Spinal cord (tissue), 10 donors: ENCODE data around the gene DISP2. TPM values are rescaled to one million over a fixed set of nuclear protein-coding genes. Genes with fewer than 3 reads are reported as not detected.
A peak's percentile ranks its signal among the peaks of the same experiment; 100 is the strongest.

ENCODE experiments used
- DNase-seq, 6 donors: peaks; one replicate each; pipeline versions ENCODE4 v3.0.0 to v3.0.0-alpha.2; 2013 to 2015; ENCODE audit warnings: low spot score in 6 of 6, low read depth in 4 of 6
- H3K27ac ChIP-seq: one replicate; pipeline ENCODE4 v1.5.1; 2013; ENCODE audit warnings: low read depth, low read length, control low read depth
- H3K27me3 ChIP-seq: one replicate; pipeline ENCODE4 v1.6.1; 2013; ENCODE audit warnings: low read length; ENCODE audit not compliant: control insufficient read depth, insufficient read depth
- H3K36me3 ChIP-seq: one replicate; pipeline ENCODE4 v1.6.1; 2013; ENCODE audit warnings: low read length; ENCODE audit not compliant: control insufficient read depth, insufficient read depth
- H3K4me1 ChIP-seq: one replicate; pipeline ENCODE4 v1.6.1; 2013; ENCODE audit warnings: low read length; ENCODE audit not compliant: control insufficient read depth, insufficient read depth
- H3K4me3 ChIP-seq: one replicate; pipeline ENCODE4 v1.5.1; 2013; ENCODE audit warnings: low read depth, low read length, control low read depth
- H3K9me3 ChIP-seq: one replicate; pipeline ENCODE4 v1.6.1; 2013; ENCODE audit warnings: low read length; ENCODE audit not compliant: control insufficient read depth, insufficient read depth
- WGBS: methylation state at CpG from one replicate; pipeline ENCODE4 v1.1.5; 2013; ENCODE audit warnings: missing lambda C conversion rate; ENCODE audit not compliant: insufficient coverage; 5-methylcytosine and 5-hydroxymethylcytosine counted together
- polyA plus RNA-seq, 2 donors: library from polyadenylated mRNA; unstranded; fragments of 120-200 nt; gene quantifications; one replicate each; pipeline ENCODE4 v1.2.1, GENCODE V29; 2013; ENCODE audit not compliant: insufficient read length in 2 of 2
- total RNA-seq, 2 donors: library from RNA; depleted of rRNA in 1 of 2; stranded (reverse); fragments of 120-200 nt in 1 of 2; fragments of >200 nt in 1 of 2; gene quantifications; one replicate each; pipeline versions ENCODE4 v1.2.3 to v1.2.4, GENCODE V29; 2013 to 2014
- donor health status: healthy.

The DISP2 gene
- total and polyA plus RNA-seq, 4 donors, result 7.8 to 43.8 (median 20.9) TPM

DNA sequence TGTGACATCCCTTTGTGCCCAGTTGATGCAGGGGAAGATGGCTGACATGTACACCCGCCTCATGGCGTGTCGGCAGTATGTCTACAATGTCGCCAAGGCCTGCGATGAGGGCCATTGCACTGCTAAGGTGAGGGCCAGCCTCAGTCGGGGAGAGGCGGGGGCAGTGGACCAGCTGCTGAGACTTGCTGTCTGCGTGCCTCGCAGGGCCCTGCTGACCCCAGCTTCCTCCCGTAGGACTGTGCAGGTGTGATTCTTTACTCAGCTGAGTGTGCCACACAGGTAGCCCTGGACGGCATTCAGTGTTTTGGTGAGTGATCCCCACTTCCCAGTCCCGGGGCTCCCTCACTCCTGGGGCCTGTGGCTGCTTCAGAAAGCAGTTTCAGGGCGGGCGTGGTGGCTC, 58.0 kb downstream of the DISP2 start:
- no peak overlapping the region for H3K27ac ChIP-seq
- 95% methylated on average over 12 of the region's 14 CpGs for WGBS

DNA sequence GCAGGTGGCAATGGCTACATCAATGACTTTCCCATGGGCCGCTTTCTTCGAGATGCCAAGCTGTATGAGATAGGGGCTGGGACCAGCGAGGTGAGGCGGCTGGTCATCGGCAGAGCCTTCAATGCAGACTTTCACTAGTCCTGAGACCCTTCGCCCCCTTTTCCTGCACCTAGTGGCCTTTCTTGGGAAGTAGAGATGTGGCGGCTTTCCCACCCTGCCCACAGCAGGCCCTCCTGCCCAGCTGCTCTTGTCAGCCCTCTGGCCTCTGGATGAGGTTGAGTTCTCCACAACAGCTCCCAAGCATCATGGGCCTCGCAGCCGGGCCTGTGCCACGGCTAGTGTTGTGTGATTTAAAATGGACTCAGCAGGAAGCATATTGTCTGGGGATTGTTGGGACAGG, 60.1 kb downstream of the DISP2 start:
- no peak for DNase-seq
- Histone ChIP-seq H3K27ac (no peak overlapping the region), H3K4me3 (no peak overlapping the region), H3K4me1 (peaks cover 6% of the 10 kb centered on the region), H3K36me3 (peaks cover 52% of the 10 kb centered on the region), H3K27me3 (no peaks in the 10 kb centered on the region), H3K9me3 (no peaks in the 10 kb centered on the region)
- 93% methylated on average over 7 of the region's 10 CpGs for WGBS

More for the DNA sequence above, 58.0 kb downstream of the DISP2 start:
- Histone ChIP-seq H3K4me1 (no peaks in the 10 kb centered on the region), H3K27me3 (no peaks in the 10 kb centered on the region), H3K36me3 (peaks cover 71% of the 10 kb centered on the region), H3K9me3 (no peaks in the 10 kb centered on the region), H3K4me3 (no peak overlapping the region)
- no peak for DNase-seq

DNA sequence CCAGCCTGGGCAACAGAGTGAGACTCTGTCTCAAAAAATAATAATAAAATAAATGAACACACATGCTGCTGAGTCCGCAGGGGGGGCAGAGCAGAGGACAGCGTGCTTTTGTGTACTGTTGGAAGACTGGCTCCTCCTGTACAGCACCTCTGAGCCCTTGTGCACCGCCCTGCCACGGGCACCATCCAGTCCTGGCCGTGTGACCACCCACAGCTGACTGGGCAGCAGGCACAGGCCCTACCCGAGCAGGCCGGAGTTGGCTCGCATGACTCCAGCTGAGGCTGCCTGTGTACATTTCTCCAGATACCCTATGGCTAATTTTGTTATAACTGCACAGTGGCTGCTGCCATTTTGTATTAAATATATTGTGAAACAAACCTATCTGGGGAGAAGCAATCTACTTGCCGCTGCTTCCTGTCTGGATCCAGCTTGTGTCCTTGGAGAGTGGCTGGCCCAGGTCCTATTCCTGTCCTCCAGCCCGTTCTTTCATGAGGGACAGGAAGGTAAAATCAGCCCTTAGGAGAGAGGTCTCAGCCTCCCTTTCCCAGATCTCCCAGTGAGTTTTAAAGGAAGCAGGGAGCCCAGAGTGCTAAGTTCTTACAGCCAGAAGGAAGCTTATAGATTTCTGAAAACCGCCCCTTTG, 62.2 kb downstream of the DISP2 start:
- no peaks in the 10 kb centered on the region for H3K27me3 ChIP-seq
- H3K36me3 ChIP-seq, result peaks cover 35% of the 10 kb centered on the region
- DNase-seq, result no peak
- peaks cover 6% of the 10 kb centered on the region for H3K4me1 ChIP-seq
- H3K4me3 ChIP-seq, result no peak overlapping the region
- 81% methylated on average over 6 of the region's 11 CpGs for WGBS
- no peaks in the 10 kb centered on the region for H3K9me3 ChIP-seq
- H3K27ac ChIP-seq, result no peak overlapping the region

DNA sequence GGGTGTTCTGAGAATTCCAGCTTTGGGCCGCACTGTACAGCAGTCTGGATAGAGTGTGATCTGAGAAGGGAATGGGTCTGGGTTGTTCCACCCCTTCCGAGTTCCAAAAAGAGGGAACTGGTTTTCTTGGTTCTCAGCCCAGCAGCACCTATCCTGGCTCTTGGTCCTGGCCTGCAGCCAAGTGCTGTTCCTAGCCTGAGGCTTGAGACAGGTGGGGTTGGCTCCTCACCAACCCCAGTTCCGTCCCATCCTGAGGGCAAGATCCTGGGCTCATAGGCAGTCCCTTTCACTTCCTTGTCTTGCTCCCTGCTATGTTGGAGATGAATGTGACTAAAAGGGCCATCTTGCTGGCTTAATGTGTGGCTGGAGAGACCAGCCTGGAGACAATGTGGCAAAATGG, 62.8 kb downstream of the DISP2 start:
- no peak for DNase-seq
- no peaks in the 10 kb centered on the region for H3K9me3 ChIP-seq
- H3K4me3 ChIP-seq, result no peak overlapping the region
- WGBS, result 50% methylated on average over 1 of the region's 3 CpGs
- no peak overlapping the region for H3K27ac ChIP-seq
- no peaks in the 10 kb centered on the region for H3K27me3 ChIP-seq
- H3K36me3 ChIP-seq, result peaks cover 29% of the 10 kb centered on the region
- H3K4me1 ChIP-seq, result peaks cover 6% of the 10 kb centered on the region

DNA sequence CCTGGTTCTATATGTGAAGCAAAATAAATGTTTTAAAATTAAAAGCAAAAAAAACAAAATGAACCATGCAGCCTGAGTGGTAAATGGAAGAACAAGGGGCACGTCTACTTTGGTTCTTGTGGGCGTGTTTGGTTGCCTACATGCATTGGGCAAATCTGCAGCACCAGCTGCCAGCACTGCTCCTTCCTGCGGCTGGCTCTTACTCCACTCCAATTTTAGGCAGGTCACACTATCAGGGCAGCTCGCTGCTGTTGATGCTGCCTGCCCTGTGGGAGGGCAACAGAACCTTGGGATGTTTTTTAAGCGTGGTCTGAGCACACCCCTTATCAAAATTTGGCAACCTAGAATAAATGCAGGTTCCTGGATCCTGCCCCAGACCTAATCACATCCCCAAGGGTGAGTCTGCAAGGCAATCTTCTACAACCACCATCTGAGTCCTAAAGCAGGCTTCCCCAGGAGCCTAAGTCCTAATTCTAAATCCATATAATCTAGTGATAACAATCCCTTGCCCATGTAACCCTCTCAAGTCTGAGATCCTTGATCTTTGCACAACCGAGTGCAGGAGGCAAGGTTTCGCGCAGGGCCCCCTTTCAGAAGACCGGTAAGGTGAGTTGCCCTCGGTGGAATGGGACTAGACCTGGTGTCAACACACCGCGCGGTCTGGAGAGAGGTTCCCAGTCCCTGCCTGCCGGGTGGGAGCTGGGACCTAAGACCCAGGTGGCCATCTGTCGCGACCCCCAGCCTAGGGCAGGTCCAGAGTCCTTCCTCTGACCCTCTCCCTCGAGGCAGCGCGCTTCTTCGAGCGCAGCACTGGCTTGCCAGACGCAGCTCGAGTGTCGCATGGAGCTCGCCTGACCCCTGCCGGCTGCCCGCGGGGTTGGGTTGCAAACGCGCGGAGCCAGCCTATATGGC, 63.5 kb downstream of the DISP2 start:
- Histone ChIP-seq H3K4me3 (no peak overlapping the region), H3K4me1 (peaks cover 6% of the 10 kb centered on the region), H3K27ac (no peak overlapping the region), H3K27me3 (no peaks in the 10 kb centered on the region), H3K9me3 (no peaks in the 10 kb centered on the region), H3K36me3 (peaks cover 22% of the 10 kb centered on the region)
- 12% methylated on average over 30 of the region's 31 CpGs for WGBS
- DNase-seq, result peak in 4 of 6 donors; percentile 46 to 87 (median 70)

DNA sequence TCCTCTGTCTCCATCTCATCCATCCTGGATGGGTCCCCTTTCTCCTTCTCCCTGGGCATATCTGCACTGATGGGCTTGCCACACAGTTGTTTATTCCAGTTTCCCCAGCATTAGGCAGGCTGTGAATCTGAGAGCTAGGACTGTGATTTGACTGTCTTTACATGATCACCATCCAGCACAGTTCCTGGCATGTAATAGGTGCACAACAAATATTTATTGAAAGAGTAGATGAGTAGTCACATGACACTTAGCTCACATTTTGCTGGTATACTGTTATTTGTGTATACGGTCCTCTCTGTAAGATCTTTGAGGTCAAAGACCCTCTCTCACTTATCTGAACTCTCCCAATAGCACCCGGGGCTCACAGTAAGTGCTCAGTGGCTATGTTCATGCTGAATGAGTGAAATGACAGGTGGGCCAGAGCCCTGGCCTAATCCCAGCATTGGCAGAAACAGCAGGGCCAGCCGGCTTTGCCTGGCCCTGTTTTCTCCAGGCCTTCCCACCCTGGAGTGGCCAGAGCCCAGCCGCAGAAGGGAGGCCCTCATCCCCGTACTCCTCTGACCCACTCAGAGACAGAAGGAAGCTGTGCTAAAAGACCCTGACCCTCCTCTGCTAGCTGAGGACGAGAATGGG, 66.6 kb downstream of the DISP2 start:
- Histone ChIP-seq H3K9me3 (no peaks in the 10 kb centered on the region), H3K36me3 (peaks cover 9% of the 10 kb centered on the region), H3K27me3 (no peaks in the 10 kb centered on the region), H3K27ac (no peak overlapping the region), H3K4me3 (no peak overlapping the region), H3K4me1 (peaks cover 9% of the 10 kb centered on the region)
- WGBS, result 94% methylated on average over 2 of the region's 6 CpGs
- DNase-seq, result no peak

DNA sequence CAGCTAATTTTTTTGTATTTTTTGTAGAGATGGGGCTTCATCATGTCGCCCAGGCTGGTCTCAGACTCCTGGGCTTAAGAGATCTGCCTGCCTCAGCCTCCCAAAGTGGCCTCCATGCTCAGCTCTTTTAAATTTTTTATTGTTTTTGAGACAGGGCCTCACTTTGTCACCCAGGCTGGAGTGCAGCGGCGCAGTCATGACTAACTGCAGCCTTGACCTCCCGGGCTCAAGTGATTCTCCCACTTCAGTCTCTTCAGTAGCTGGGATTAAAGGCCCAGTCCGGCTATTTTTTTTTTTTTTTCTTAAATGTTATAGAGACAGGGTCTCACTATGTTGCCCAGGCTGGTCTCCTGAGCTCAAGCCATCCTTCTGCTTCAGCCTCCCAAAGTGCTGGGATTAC, 67.7 kb downstream of the DISP2 start:
- WGBS, result 86% methylated on average over 1 of the region's 5 CpGs
- H3K4me3 ChIP-seq, result no peak overlapping the region
- H3K27me3 ChIP-seq, result peaks cover 2% of the 10 kb centered on the region
- no peaks in the 10 kb centered on the region for H3K9me3 ChIP-seq
- no peak overlapping the region for H3K27ac ChIP-seq
- peaks cover 5% of the 10 kb centered on the region for H3K36me3 ChIP-seq
- DNase-seq, result no peak
- peaks cover 9% of the 10 kb centered on the region for H3K4me1 ChIP-seq

DNA sequence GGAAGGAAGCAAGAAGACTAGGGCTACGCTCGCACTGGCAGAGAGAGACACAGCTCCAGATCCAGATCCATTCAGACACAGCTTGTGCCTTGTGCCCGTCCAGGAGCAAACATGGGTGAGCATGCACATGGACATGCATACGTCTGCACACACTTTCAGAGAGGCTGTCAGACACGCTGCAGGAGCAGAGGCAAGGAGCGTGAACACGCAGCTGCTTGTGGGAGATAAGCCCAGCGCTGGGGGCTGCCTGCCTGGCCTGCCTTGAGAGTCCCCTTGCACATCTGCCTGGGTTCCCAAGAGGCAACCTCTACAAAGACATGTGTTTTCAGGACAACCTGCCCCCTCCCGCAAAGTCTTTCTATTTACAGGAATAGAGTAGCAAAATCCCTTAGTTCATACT, 69.2 kb downstream of the DISP2 start:
- H3K4me1 ChIP-seq, result peaks cover 4% of the 10 kb centered on the region
- no peaks in the 10 kb centered on the region for H3K9me3 ChIP-seq
- 86% methylated on average over 8 of the region's 9 CpGs for WGBS
- no peak for DNase-seq
- peaks cover 2% of the 10 kb centered on the region for H3K27me3 ChIP-seq
- H3K36me3 ChIP-seq, result peaks cover 5% of the 10 kb centered on the region
- H3K27ac ChIP-seq, result no peak overlapping the region
- H3K4me3 ChIP-seq, result no peak overlapping the region

DNA sequence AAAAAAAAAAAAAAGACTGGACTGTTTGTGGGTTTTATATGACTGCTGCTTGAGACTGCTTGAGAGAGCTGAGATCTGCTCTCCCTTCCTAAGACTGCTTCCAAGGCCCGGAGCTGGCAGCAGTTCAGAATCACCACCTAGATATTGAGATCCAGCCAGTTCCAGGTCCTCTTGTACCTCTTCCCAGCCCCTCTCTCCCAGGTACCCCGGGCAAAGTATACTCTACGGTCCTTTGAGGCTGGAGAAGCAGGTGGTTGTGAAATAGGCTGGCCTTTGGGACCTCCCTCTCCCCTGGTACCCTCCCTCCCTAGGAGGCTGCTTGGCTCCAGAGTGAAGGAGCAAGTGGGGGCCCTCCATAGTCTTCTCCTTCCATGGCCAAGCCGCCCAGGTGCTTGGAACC, 70.2 kb downstream of the DISP2 start:
- Histone ChIP-seq H3K27ac (no peak overlapping the region), H3K36me3 (peaks cover 5% of the 10 kb centered on the region), H3K27me3 (peaks cover 2% of the 10 kb centered on the region), H3K4me1 (peaks cover 4% of the 10 kb centered on the region), H3K9me3 (no peaks in the 10 kb centered on the region), H3K4me3 (no peak overlapping the region)
- no peak for DNase-seq
- 57% methylated on average over 1 of the region's 4 CpGs for WGBS
